ENCODE measurements around the gene ATP10A.

- no peak for TF ChIP-seq CHD7 (IDR thresholded peaks at IDR 0.05; ENCODE audit: insufficient replicate concordance, low read length)
- no peak for TF ChIP-seq CTCF (IDR thresholded peaks at IDR 0.05; ENCODE audit: control extremely low read depth in 1 of 3, insufficient read depth in 1 of 3, low read depth in 1 of 3, low read length in 3 of 3)
- no peak for TF ChIP-seq NRF1 (IDR thresholded peaks at IDR 0.05; ENCODE audit: low read depth, low read length)
- TF ChIP-seq POLR2A (IDR thresholded peaks at IDR 0.05; ENCODE audit: control extremely low read depth in 1 of 2, low read depth in 2 of 2, low read length in 2 of 2), result no peak
- no peak for TF ChIP-seq YY1 (IDR thresholded peaks at IDR 0.05; ENCODE audit: low read depth, low read length)
- no peak for TF ChIP-seq SRF (IDR thresholded peaks at IDR 0.05; ENCODE audit: low read depth, low read length)
- TF ChIP-seq ZNF274 (IDR thresholded peaks at IDR 0.05; ENCODE audit: borderline replicate concordance, extremely low read depth, low read length), result no peak
- TF ChIP-seq EP300 (IDR thresholded peaks at IDR 0.05; ENCODE audit: borderline replicate concordance in 1 of 2, low read depth in 2 of 2, low read length in 2 of 2), result no peak
- no peak for TF ChIP-seq KDM1A (IDR thresholded peaks at IDR 0.05; ENCODE audit: borderline replicate concordance, low read length)
- no peak for TF ChIP-seq TAF1 (IDR thresholded peaks at IDR 0.05; ENCODE audit: low read depth, low read length)
Observed at GRCh38 chr15:25903024-25903581, 40.0 kb upstream of the ATP10A start.

All from H1 (cell line).